ENCODE data around the gene MZT1.
"Not testable (repeated sequence)": the region's sequence is repeated elsewhere in the genome, so short reads cannot be mapped to it uniquely, and the experiment has no call there.

MZT1 gene, protein sequence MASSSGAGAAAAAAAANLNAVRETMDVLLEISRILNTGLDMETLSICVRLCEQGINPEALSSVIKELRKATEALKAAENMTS

DNA sequence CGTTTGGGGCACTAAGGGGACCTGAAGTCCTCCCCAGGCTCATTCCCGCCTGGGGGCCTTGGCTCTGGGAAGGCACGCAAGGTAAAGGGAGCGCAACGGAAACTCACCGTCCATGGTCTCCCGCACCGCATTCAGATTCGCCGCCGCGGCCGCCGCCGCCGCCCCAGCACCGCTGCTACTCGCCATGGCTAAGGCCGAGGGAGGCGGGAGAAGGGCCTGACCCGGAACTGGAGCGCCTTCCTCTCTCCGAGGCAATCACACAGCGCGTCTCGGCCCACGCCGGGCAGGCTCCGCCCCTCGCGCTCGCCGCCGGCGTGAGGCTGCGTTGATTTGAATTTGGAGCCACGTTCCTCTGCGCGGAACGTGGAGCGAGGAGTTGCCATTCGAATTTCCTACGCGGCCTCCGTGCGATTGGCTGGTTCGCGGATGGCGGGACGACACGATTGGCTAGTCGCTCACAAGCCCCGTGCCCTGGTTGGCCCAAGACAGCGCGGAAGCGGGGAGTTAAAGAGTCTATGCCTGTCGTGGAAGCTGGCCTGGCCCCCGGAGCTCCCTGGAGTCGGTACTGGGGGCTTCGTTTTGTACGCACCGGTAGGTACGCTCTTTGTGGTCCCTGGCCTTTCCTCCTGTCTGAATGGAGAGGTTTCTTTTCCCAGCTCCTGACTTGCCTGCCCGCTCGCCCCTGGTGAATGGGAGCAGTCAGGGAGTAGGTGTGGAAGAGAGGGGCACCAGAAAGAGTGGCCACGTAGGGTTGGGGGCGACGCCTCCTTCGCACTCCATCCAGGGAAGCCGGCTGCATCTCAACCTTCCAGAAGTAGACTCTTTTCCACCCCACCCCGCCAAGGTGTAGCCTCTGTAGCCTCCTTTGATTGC lies at the start of gene MZT1, which contains the start of gene BORA:
MZT1 (minus strand) TSS at position 213 of the 873 bp plus-strand sequence; CDS start at position 186, 27 bp downstream.
BORA (plus strand) TSS at position 507 of the 873 bp plus-strand sequence. CDS start 1,018 bp downstream, outside the sequence.
- peak; percentile 94 to 95 for DNase-seq

DNA sequence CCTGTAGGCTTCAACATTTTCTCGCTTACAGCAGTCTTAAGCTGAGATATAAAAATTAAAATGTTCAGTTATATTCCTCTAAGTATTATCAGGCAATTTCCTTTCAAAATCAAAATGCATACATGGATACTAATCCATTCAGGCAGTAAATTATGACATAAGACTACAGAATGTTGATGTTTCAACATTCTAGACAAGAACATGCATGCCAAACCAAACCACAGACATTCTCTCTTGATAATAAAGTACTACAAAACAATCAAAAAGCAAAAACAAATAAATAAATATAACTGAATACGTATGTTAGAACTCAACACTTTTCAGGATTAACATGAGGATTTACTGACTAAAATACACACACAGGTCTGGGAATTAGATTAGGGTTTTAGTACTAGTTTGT lies 46.6 kb upstream of the MZT1 start:
- no peak for DNase-seq

DNA sequence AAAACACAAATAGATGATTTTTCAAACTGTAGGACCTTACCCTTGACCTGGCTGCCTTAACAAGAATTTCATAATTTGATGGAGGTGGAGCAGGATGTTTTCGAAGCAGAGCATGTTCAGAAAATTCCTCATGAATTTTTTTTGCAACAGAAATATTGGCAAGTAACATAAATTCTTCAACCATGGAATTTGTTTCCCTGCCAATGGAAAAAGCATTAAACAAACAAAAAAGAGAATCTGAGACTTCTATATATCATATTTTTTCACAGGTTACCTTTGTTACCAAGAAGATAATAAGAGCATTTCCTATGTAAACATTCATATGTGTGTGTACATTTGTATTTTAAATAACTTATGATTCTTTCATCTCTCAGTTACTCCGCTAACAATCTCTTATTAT lies 36.0 kb upstream of the MZT1 start:
- no peak for DNase-seq

DNA sequence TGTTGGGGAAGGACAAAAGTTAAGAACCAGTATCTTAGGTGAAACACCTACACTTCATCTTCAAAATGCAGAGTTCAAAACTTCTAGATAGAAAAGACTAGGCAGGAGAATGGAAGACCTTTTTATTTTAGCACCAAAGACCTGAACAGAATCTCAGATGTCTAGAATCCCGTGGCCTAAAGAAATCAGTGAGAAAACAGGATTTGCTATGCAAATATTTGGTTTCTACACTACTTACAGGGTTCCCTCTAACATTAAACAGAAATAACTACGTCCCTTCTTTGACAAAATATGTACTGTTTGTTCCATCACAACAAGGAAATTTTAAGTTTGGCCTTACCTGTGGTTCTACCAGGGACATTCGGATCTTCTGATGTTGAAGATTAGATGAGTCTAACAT lies 32.8 kb upstream of the MZT1 start:
- no peak for DNase-seq

DNA sequence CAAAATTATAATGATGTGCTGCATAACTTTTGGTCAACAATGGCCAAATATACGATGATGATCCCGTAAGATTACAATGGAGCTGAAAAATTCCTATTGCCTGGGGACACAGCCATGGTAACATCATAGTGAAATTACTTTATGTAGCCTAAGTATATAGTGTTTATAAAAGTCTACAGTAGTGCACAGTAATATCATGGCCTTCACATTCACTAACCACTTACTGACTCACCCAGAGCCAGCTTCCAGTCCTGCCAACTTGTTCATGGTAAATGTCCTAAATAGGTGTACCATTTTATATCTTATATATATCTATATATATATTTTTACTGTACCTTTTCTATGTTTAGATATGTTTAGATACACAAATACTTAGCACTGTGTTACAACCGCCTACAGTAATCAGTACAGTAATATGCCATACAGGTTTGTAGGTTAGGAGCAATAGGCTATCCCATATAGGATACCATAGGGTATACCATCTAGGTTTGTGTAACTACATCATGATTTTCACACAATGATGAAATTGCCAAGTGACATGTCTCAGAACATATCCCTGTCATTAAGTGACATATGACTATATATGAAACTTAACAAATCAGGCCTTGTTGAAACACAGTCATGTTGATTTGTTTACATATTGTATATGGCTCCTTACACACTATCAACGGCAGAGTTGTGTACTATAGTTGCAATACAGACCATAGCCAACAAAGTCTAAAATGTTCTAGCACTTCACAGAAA lies 30.5 kb upstream of the MZT1 start:
- DNase-seq = no peak

DNA sequence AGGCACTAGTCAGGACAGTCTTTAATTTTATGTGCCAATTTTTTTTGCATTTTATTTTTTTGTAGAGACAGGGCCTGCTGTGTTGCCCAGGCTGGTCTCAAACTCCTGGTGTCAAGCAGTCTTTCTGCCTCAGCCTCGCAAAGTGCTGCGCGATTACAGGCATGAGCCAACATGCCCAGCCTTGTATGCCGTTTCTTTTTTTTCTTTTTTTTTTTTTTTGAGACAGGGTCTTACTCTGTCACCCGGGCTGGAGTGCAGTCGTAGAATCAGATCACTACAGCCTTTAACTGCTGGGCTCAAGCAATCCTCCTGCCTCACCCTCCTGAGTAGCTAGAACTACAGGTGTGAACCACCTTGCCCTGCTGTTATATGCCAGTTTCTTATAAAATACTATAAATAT lies 26.7 kb upstream of the MZT1 start:
- no peak for DNase-seq

DNA sequence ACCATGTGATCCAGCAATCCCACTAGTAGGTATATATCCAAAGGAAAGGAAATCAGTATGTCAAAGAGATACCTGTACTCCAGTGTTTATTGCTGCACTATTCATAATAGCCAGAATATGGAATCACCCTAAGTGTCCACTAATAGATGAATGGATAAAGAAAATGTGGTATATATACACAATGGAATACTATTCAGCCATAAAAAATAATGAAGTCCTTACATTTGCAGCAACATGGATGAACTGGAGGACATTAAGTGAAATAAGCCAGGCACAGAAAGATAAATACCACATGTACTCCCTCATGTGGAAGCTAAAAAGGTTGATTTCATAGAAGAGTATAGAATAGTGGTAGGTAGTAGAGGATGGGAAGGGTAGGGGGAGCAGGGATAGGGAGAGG lies 23.8 kb upstream of the MZT1 start:
- no peak for DNase-seq

DNA sequence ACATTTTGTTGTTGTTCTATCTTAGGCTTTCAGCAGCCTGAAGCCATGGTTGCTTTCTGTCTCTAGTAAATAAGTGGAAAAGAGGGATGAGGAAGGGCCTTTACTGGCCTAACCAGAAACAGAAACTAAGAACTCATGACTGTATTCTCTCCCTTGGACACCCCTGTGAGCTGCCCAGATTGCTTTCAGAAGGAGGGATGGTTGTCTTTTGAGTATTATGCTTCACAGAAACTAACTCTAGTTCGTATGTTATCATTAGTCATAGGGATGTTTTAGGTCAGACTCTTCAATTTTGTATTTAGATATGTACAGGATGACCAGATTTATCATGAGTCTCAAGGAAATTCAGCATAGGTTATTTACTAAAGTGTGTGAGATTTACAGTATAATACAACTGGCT lies 17.8 kb upstream of the MZT1 start:
- DNase-seq = no peak

DNA sequence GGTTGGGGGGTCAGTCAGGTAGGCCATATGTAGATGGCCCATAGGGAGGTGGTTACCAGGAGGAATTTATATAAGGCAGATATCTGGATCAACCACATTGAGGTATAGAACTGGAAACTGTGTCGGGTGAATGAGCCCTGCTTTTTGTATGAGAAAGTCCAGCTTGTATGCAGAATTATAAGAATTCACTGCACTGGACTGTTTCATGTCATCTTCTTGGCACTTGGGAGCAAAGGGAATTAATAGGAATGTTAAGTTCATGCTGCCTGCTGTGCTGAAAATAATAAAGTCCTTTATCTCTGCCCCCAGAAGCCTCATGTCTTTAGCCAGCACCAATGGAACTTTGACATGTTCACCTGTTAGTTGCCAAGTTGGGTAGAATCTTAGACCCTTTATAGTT lies 12.6 kb upstream of the MZT1 start:
- no peak for DNase-seq

DNA sequence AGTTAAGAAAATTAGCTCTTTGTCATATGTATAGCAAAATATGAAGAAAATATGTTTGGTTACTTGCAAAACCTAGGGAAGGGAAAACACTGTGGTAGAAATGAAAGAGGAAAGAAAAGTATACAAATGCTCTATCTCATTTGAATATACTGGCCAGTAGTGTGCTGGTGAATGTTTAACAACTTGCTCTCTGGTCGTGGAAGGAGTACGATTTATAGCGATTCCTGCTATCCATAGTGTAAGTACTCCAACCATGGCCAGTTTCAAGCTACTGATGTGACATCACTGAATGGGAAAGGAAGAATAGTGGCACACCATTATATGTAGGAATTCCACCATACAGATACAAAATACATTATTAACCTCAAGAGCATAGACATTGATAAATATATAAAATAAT lies 9.6 kb upstream of the MZT1 start:
- DNase-seq = no peak

DNA sequence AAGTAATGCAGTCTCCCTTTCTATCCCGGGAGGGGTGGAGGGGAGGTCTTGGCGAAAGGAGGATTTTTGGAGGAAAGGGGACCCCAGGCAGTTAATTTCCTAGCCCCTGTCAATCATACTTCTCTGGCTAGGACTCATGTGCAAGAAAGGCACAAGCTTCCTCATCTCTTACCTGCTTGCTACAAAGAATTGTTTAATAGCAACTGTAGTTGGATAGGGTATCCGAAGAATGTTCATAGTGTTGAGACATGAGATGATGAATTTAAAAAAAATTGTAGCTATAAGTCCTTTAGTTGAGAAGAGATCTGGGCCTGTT lies 819 bp upstream of the MZT1 start:
- no peak for DNase-seq

DNA sequence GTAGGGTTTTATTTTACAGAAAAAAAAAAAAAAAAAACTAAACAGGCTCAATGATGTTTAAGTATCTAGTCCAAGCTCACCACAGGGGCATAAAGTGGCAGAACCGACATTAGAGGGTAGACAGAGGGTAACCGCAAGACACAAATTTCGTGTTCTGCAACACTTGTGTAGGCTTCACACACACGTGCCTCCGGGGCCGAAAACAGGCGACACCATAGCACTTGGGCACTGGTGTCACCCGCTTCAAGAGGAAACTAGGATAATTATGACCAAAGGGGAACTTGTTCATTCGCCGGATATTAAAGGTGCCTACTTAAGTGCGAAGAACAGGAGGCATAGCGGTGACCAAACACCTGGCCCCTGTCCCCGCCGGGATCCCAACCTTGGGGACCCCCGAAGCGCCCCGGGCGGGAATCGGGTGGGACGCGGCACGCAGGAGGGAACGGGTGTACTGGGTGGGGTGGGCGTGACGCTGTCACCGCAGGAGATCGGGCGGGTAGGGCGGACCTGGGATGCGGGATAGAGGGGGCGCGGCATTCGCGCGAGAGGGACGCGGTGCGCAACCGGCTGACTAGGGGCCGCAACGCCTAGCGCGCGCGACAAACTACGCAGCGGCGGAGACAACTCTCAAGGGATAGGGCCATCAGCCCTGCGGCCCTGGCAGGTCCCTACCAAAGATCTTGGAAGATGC lies 558 bp downstream of the MZT1 start:
- DNase-seq = peak; percentile 11 to 23

DNA sequence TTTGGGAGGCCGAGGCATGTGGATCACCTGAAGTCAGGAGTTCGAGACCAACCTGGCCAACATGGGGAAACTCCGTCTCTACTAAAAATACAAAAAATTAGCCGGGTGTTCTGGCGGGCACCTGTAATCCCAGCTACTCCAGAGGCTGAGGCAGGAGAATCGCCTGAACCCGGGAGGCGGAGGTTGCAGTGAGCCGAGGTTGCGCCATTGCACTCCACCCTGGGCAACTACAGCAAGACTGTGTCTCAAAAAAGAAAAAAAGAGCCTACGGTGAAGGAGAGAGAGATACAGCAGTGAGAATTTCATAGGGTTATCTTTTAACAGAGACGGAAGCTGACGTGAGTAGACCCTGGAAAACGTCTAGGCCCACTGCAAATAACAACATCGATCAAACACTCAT lies 1.2 kb downstream of the MZT1 start:
- DNase-seq = not testable (repeated sequence)

DNA sequence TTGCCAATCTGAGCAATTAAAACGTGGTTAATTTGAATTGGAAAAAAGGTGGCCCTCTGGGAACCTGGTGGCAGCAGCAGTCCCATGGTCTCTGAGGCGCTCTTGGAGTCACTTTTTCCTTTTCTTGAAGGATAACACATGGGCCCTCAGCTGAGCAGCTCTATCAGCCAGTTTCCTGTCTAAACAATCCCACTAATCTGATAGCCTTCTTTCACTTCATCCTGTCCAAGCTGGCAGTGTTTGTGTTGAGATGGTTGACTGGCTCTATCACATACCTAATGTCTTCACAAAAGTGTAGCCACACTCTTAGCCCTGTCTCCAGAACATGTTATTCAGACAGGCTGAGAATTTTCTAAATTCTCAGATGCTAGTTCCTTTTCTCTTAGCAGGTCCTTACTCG lies 10.7 kb downstream of the MZT1 start:
- no peak for DNase-seq

DNA sequence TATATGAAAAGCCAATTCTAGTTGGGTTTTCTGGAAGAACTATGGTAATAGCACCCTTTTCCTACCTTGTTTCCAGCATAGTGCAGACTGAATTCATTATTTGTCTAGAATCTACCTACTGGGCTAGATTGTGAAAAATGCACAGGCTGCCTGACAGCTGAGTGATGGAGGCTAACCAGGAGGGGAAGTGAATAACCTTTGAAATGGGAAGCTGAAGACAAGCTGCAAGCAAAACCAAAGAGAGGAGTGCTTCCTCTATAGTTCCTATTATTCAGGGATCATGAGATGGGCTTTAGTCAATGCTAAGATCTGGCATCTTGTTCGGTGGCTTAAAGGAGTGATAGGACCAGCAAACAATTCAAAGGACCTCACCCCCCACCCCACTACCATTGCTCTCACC lies 26.9 kb downstream of the MZT1 start:
- DNase-seq = no peak

DNA sequence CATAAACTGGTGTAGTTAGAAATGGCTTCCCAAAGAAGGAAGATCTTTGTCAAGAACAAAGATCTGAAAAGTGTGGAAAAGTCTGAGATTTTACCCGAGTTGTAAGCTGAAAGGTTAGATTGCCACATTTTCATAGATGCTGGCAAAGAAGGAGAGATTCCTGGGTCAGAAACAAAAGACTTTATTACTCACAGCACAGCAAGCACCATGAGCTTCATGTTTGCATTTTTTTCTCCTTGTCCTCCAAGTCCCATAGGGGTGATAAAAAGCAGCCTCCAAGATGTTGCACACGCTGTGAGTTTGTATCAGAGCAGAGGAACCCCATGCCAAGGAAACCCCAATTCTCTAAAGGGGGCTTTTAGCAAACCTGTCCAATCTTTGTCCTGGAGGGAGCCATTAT lies 29.3 kb downstream of the MZT1 start:
- DNase-seq = no peak

DNA sequence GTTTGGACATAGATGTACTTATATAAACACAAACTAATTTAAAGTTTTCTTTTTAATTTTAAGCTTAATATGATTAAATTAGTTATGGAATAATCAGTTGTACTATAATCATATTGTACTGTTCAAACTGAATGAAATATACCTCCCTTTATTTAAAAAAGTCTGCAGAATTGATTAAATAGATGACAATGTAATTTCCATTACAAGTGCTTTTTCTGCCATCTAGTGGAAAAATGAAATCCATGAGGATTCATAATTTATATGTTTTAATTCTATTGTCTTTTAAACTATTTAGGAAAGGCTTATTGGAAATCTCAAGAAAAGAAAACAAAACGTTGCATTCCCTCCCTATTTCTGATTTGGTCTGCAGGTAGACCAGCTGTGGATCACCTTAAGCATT lies 30.9 kb downstream of the MZT1 start:
- DNase-seq = no peak

DNA sequence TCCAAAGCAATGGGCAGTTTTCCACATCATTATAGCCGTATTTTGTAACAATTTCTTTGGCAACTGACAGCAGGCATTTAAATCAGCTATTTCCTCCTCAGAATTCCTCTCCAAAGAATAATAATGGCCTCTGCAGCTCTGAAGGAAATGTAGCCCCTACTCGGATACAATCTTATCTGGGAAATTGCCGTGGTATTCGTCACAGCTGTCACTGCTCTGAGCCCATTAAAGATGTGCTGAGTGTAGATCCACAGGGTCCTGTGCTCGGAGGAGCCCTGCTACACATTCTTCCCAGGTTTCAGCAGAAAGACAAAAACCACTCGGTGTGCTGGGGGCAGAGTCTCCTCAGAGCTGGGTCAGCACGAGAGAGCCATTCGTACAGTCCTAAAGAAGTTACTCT lies 33.1 kb downstream of the MZT1 start:
- DNase-seq = no peak

DNA sequence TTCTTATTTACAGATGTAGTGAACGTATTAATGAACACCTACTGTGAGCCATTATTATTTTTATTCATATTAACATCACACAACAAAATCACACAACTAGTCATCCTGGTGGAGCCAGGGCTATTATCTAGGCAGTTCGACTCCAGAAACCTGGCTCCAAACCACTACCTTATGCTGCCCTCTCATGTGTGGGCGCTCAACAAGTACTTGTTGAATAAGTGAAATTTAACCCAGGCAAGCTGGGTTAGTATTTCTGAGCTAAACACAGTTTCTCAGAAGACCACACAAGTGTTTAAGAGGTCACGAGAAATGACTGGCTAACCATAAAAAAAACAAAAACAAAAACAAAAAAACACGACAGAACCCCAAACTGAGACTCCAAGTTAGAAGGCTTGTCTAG lies 33.6 kb downstream of the MZT1 start:
- no peak for DNase-seq

DNA sequence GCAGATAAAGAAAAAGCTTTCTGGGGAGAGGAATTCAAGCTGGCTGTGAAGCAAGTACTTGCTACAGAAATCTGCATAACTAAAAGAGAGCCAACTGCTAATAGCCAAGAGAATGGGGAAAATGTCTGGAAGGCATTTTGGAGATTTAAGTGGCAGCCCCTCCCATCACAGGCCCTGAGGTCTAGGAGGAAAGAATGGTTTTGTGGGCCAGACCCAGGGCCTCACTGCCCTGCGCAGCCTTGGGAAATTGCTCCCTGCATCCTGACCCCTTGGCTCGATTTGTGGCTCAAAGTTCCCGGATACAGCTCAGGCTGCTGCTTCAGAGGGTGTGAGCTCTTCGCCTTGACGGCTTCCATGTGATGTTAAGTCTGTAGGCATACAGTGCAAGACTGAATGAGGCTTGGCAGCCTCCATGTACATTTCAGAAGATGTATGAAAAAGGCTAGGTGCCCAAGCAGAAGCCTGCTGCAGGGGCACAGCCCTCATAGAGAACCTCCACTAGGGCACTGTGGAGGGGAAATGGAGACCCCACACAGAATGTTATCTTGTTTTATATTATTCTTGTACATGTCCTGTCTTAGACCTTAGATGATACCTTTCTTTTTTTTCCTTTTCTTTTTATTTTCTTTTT lies 34.4 kb downstream of the MZT1 start:
- DNase-seq = no peak

DNA sequence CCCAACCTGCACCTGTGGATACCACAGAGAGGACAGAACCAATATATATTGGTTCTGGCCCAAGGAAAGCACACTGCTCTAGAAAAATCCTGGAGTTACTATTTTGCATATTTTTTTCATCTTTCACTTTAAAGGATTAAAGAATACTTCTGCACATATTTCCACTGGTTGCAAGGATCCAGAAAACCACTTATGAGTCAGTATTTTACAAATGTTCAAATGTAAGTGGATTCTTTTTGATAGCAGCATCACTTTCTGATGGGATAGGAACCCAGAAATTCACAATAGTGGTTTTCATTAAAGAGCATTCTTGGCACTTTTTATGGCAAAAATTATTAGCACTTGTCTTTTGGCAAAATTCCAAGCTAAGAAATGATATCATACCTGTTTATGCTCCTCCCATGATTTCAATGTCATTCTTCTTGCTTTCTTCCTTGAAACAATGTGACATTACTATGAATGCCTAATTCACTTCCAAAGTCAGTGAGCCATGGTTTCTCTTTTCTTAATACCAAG lies 38.2 kb downstream of the MZT1 start:
- DNase-seq = no peak

DNA sequence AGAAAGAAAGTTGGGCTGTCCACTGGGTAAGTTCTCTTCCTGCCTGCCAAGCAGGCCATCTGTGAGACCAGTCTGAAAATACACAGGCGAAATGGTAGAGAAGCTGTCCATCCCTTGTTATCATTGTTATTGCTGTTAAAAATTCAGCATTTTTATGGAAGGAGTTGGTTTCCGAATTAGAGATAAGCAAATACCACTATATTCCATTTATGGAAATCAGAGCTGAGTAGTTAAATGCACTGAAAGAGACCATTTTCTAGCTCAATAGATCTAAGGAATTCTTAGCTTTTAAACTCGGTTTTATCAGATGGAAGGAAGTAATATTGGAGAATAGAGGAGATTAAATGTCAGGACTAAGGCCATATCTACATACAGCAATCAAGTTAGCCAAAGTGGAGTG lies 40.7 kb downstream of the MZT1 start:
- DNase-seq = no peak

DNA sequence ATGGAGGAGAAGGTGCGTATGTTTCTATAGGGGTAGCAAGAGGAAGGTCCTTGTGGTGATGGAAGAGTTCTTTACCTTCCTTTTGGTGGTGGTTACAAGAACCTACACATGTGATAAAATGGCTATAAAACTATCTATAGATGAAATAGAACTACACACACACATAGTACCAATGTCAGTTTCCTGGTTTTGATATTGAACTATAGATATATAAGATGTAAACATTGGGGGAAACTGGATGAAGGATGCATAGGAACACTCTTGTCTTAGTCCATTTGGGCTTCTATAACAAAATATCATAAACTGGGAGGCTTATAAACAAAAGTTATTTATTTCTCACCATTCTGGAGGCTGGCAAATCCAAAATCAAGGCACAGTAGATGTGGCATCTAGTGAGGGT lies 47.1 kb downstream of the MZT1 start:
- no peak for DNase-seq

Measured in activated CD4-positive, alpha-beta T cell treated with anti-CD3 and anti-CD28 coated beads, Interleukin-2, amount 50 U/mL, for 4 hours (primary cell).